ENCODE results near the gene RASL10B. TPM values are rescaled to one million over a fixed set of nuclear protein-coding genes. Genes with fewer than 3 reads are reported as not detected.

The RASL10B gene
- total RNA-seq, 2 donors from 2014 or later, result 0.10 to 0.50 TPM

- ATAC-seq (no peak), DNase-seq (no peak)
- no peak overlapping the region for H3K27ac Mint-ChIP-seq
- H3K4me3 Mint-ChIP-seq, result no peak overlapping the region
- peaks cover 6% of the 10 kb centered on the region for H3K36me3 Mint-ChIP-seq (ENCODE audit: low read depth)
- peaks cover 12% of the 10 kb centered on the region for H3K4me1 Mint-ChIP-seq
- peaks cover 8% of the 10 kb centered on the region for H3K27me3 Mint-ChIP-seq
- H3K9me3 ChIP-seq (ENCODE audit: control insufficient read depth, low read length, poor library complexity, severe bottlenecking), result no peaks in the 10 kb centered on the region
These were observed 5.1 kb upstream of the RASL10B start for GRCh38 chr17:35726127-35726952.

GRCh38 chr17:35726953-35727460, 4.4 kb upstream of the RASL10B start:
- ATAC-seq, result no peak
- H3K9me3 ChIP-seq (ENCODE audit: control insufficient read depth, low read length, poor library complexity, severe bottlenecking), result no peaks in the 10 kb centered on the region
- no peak for DNase-seq
- Mint-ChIP-seq H3K4me3 (no peak overlapping the region), H3K4me1 (peaks cover 12% of the 10 kb centered on the region), H3K27me3 (peaks cover 8% of the 10 kb centered on the region), H3K27ac (no peak overlapping the region), H3K36me3 (ENCODE audit: low read depth) (peaks cover 6% of the 10 kb centered on the region)

GRCh38 chr17:35727635-35728034, 3.8 kb upstream of the RASL10B start:
- Mint-ChIP-seq H3K4me3 (no peak overlapping the region), H3K27ac (no peak overlapping the region), H3K36me3 (ENCODE audit: low read depth) (peaks cover 6% of the 10 kb centered on the region), H3K4me1 (peaks cover 15% of the 10 kb centered on the region), H3K27me3 (peaks cover 8% of the 10 kb centered on the region)
- no peaks in the 10 kb centered on the region for H3K9me3 ChIP-seq (ENCODE audit: control insufficient read depth, low read length, poor library complexity, severe bottlenecking)
- ATAC-seq, result no peak
- no peak for DNase-seq

- H3K9me3 ChIP-seq (ENCODE audit: control insufficient read depth, low read length, poor library complexity, severe bottlenecking), result no peaks in the 10 kb centered on the region
- Mint-ChIP-seq H3K27me3 (peaks cover 8% of the 10 kb centered on the region), H3K27ac (no peak overlapping the region), H3K4me1 (peaks cover 15% of the 10 kb centered on the region), H3K36me3 (ENCODE audit: low read depth) (peaks cover 6% of the 10 kb centered on the region), H3K4me3 (no peak overlapping the region)
- DNase-seq (no peak), ATAC-seq (no peak)
These were observed 2.9 kb upstream of the RASL10B start for GRCh38 chr17:35728551-35728950.

- Mint-ChIP-seq H3K27ac (no peak overlapping the region), H3K36me3 (ENCODE audit: low read depth) (peaks cover 4% of the 10 kb centered on the region), H3K4me3 (no peak overlapping the region), H3K4me1 (peaks cover 15% of the 10 kb centered on the region), H3K27me3 (peaks cover 8% of the 10 kb centered on the region)
- no peak for DNase-seq
- ATAC-seq, result no peak
- no peaks in the 10 kb centered on the region for H3K9me3 ChIP-seq (ENCODE audit: control insufficient read depth, low read length, poor library complexity, severe bottlenecking)
These were observed 2.0 kb upstream of the RASL10B start for GRCh38 chr17:35729405-35729833.

- DNase-seq (no peak), ATAC-seq (no peak)
- Mint-ChIP-seq H3K4me1 (peaks cover 15% of the 10 kb centered on the region), H3K27me3 (peaks cover 8% of the 10 kb centered on the region), H3K36me3 (ENCODE audit: low read depth) (no peaks in the 10 kb centered on the region), H3K4me3 (peak overlapping the region; percentile 86), H3K27ac (peak overlapping the region; percentile 61)
- no peaks in the 10 kb centered on the region for H3K9me3 ChIP-seq (ENCODE audit: control insufficient read depth, low read length, poor library complexity, severe bottlenecking)
These were observed 936 bp upstream of the RASL10B start for GRCh38 chr17:35730400-35731005.

GRCh38 chr17:35731917-35732805, 722 bp downstream of the RASL10B start:
- H3K36me3 Mint-ChIP-seq (ENCODE audit: low read depth), result no peaks in the 10 kb centered on the region
- peaks cover 8% of the 10 kb centered on the region for H3K27me3 Mint-ChIP-seq
- peaks cover 15% of the 10 kb centered on the region for H3K4me1 Mint-ChIP-seq
- DNase-seq (no peak), ATAC-seq (peak; percentile 26)
- H3K27ac Mint-ChIP-seq, result no peak overlapping the region
- no peaks in the 10 kb centered on the region for H3K9me3 ChIP-seq (ENCODE audit: control insufficient read depth, low read length, poor library complexity, severe bottlenecking)
- H3K4me3 Mint-ChIP-seq, result peak overlapping the region; percentile 84

GRCh38 chr17:35732806-35733136, 1.3 kb downstream of the RASL10B start:
- H3K4me3 Mint-ChIP-seq, result peak overlapping the region; percentile 21
- no peak for ATAC-seq
- no peaks in the 10 kb centered on the region for H3K9me3 ChIP-seq (ENCODE audit: control insufficient read depth, low read length, poor library complexity, severe bottlenecking)
- no peak for DNase-seq
- no peak overlapping the region for H3K27ac Mint-ChIP-seq
- no peaks in the 10 kb centered on the region for H3K36me3 Mint-ChIP-seq (ENCODE audit: low read depth)
- peaks cover 15% of the 10 kb centered on the region for H3K4me1 Mint-ChIP-seq
- H3K27me3 Mint-ChIP-seq, result peaks cover 8% of the 10 kb centered on the region

- Mint-ChIP-seq H3K27me3 (peaks cover 8% of the 10 kb centered on the region), H3K4me3 (no peak overlapping the region), H3K36me3 (ENCODE audit: low read depth) (no peaks in the 10 kb centered on the region), H3K4me1 (peaks cover 15% of the 10 kb centered on the region), H3K27ac (no peak overlapping the region)
- DNase-seq (no peak), ATAC-seq (no peak)
- no peaks in the 10 kb centered on the region for H3K9me3 ChIP-seq (ENCODE audit: control insufficient read depth, low read length, poor library complexity, severe bottlenecking)
These were observed 1.9 kb downstream of the RASL10B start for GRCh38 chr17:35733366-35733765.

- H3K9me3 ChIP-seq (ENCODE audit: control insufficient read depth, low read length, poor library complexity, severe bottlenecking), result no peaks in the 10 kb centered on the region
- no peak overlapping the region for H3K27ac Mint-ChIP-seq
- DNase-seq (no peak), ATAC-seq (no peak)
- peaks cover 15% of the 10 kb centered on the region for H3K4me1 Mint-ChIP-seq
- H3K27me3 Mint-ChIP-seq, result peaks cover 11% of the 10 kb centered on the region
- H3K4me3 Mint-ChIP-seq, result peak overlapping the region; percentile 45
- H3K36me3 Mint-ChIP-seq (ENCODE audit: low read depth), result no peaks in the 10 kb centered on the region
These were observed 3.0 kb downstream of the RASL10B start for GRCh38 chr17:35734396-35734795.

- no peak overlapping the region for H3K27ac Mint-ChIP-seq
These were observed 3.8 kb downstream of the RASL10B start for GRCh38 chr17:35735036-35735805.

GRCh38 chr17:35736236-35736635, 4.8 kb downstream of the RASL10B start:
- Mint-ChIP-seq H3K27ac (no peak overlapping the region), H3K4me3 (no peak overlapping the region), H3K27me3 (peaks cover 18% of the 10 kb centered on the region), H3K36me3 (ENCODE audit: low read depth) (peaks cover 3% of the 10 kb centered on the region), H3K4me1 (peaks cover 7% of the 10 kb centered on the region)
- ATAC-seq, result no peak
- H3K9me3 ChIP-seq (ENCODE audit: control insufficient read depth, low read length, poor library complexity, severe bottlenecking), result no peaks in the 10 kb centered on the region
- DNase-seq, result no peak

More at GRCh38 chr17:35735036-35735805, 3.8 kb downstream of the RASL10B start:
- Mint-ChIP-seq H3K27me3 (peaks cover 19% of the 10 kb centered on the region), H3K4me1 (peaks cover 17% of the 10 kb centered on the region), H3K36me3 (ENCODE audit: low read depth) (peaks cover 3% of the 10 kb centered on the region), H3K4me3 (no peak overlapping the region)
- no peak for DNase-seq
- no peak for ATAC-seq
- H3K9me3 ChIP-seq (ENCODE audit: control insufficient read depth, low read length, poor library complexity, severe bottlenecking), result no peaks in the 10 kb centered on the region
